B cell (primary cell): ENCODE measurements around the gene NMUR1. TPM values are rescaled to one million over a fixed set of nuclear protein-coding genes. Genes with fewer than 3 reads are reported as not detected.

ENCODE experiments used
- ATAC-seq: fragments of 200-7000 bp; cut with Tn5 transposase; one replicate; pipeline ENCODE4 v1.10.0; 2021; ENCODE audit warnings: low read depth, mild to moderate bottlenecking, moderate number of reproducible peaks, moderate library complexity
- CTCF ChIA-PET: fragments of 350-600 bp; sonication (Branson Sonifier 250); formaldehyde crosslinking; loops from one replicate; lab custom pipeline; 2021; ENCODE audit warnings: antibody characterized with exemption, inconsistent platforms; lab: Charles Lee
- POLR2A ChIA-PET: fragments of 350-600 bp; sonication (Branson Sonifier 250); formaldehyde crosslinking; loops from one replicate; lab custom pipeline; 2021; ENCODE audit warnings: antibody characterized with exemption; lab: Charles Lee
- DNase-seq: peaks from one replicate; pipeline ENCODE4 v3.0.0; 2013
- H2AFZ ChIP-seq: 2 replicates; pipeline ENCODE4 v1.6.1; 2012; ENCODE audit warnings: mild to moderate bottlenecking, low read depth, low read length; ENCODE audit not compliant: insufficient read depth, poor library complexity, severe bottlenecking
- H3K27ac ChIP-seq, 2 donors: 1 replicate in 1 of 2; 2 replicates in 1 of 2; pipeline ENCODE4 v1.5.1; 2012 to 2013; ENCODE audit warnings: low read length in 2 of 2, mild to moderate bottlenecking in 2 of 2, moderate library complexity in 1 of 2
- H3K27me3 ChIP-seq, 4 experiments: fragments of 200-600 bp in 1 of 4; sonication (generic) in 1 of 4; replicated peaks in 1 of 4; 1 replicate in 2 of 4; 2 replicates in 2 of 4; pipeline versions ENCODE4 v1.6.1 to v1.7.0; 2013 to 2016; ENCODE audit warnings: low read length in 3 of 4, mild to moderate bottlenecking in 2 of 4, mixed read lengths in 1 of 4, moderate library complexity in 1 of 4; ENCODE audit not compliant: insufficient read depth in 4 of 4, control insufficient read depth in 3 of 4; ENCODE audit errors: control extremely low read depth in 1 of 4
- H3K36me3 ChIP-seq, 2 experiments: replicated peaks in 1 of 2; 1 replicate in 1 of 2; 2 replicates in 1 of 2; pipeline versions ENCODE4 v1.6.1 to v1.7.1; 2013; ENCODE audit warnings: low read length in 1 of 2; ENCODE audit not compliant: insufficient read depth in 2 of 2, control insufficient read depth in 1 of 2; ENCODE audit errors: control extremely low read depth in 1 of 2, extremely low read depth in 1 of 2
- H3K4me1 ChIP-seq, 2 donors: fragments of 200-600 bp in 1 of 2; sonication (generic) in 1 of 2; 1 replicate in 1 of 2; 2 replicates in 1 of 2; pipeline versions ENCODE4 v1.5.1 to v1.6.1; 2013 to 2017; ENCODE audit warnings: low read length in 2 of 2; ENCODE audit not compliant: control insufficient read depth in 2 of 2, insufficient read depth in 2 of 2
- H3K4me2 ChIP-seq: replicated peaks from 2 replicates; pipeline ENCODE3; 2012; ENCODE audit warnings: mild to moderate bottlenecking, low read depth, low read length; ENCODE audit not compliant: poor library complexity, severe bottlenecking
- H3K4me3 ChIP-seq, 5 experiments: fragments of 200-600 bp in 1 of 5; sonication (generic) in 1 of 5; 1 replicate in 3 of 5; 2 replicates in 2 of 5; pipeline versions ENCODE4 v1.5.1 to v1.7.0; 2011 to 2016; ENCODE audit warnings: low read length in 4 of 5, mild to moderate bottlenecking in 4 of 5, low read depth in 2 of 5, control low read depth in 1 of 5, moderate library complexity in 1 of 5; ENCODE audit not compliant: insufficient read depth in 1 of 5; ENCODE audit errors: control extremely low read depth in 1 of 5, extremely low read depth in 1 of 5
- H3K79me2 ChIP-seq: fragments of 200-600 bp; sonication (generic); one replicate; pipeline ENCODE4 v1.6.0; 2016; ENCODE audit warnings: low read length; ENCODE audit not compliant: control insufficient read depth, insufficient read depth
- H3K9ac ChIP-seq: fragments of 200-600 bp; sonication (generic); 2 replicates; pipeline ENCODE4 v1.6.1; 2017; ENCODE audit warnings: mild to moderate bottlenecking, low read length, moderate library complexity
- H3K9me3 ChIP-seq, 3 donors: one replicate each; pipeline versions ENCODE4 v1.6.1 to v1.7.1; 2013; ENCODE audit warnings: low read length in 2 of 3; ENCODE audit not compliant: control insufficient read depth in 2 of 3, insufficient read depth in 1 of 3; ENCODE audit errors: control extremely low read depth in 1 of 3
- H4K20me1 ChIP-seq: 2 replicates; pipeline ENCODE4 v1.6.0; 2012; ENCODE audit warnings: mild to moderate bottlenecking, low read length; ENCODE audit not compliant: insufficient read depth, control insufficient read depth, poor library complexity, severe bottlenecking
- H3K27ac Mint-ChIP-seq: one replicate; pipeline ENCODE4 v1.8.0; 2021; ENCODE audit warnings: mixed read lengths
- H3K27me3 Mint-ChIP-seq: one replicate; pipeline ENCODE4 v1.8.0; 2021; ENCODE audit warnings: mixed read lengths
- H3K4me1 Mint-ChIP-seq: one replicate; pipeline ENCODE4 v1.8.0; 2021; ENCODE audit warnings: mixed read lengths
- H3K4me3 Mint-ChIP-seq: one replicate; pipeline ENCODE4 v1.8.0; 2021; ENCODE audit warnings: mixed read lengths
- H3K9me3 Mint-ChIP-seq: one replicate; pipeline ENCODE4 v1.8.0; 2022; ENCODE audit warnings: mixed read lengths; ENCODE audit not compliant: insufficient read depth
- CTCF ChIP-seq: fragments of 200-600 bp; IDR thresholded peaks from one replicate; pipeline ENCODE4 v1.8.0; 2022; ENCODE audit warnings: antibody characterized with exemption, mild to moderate bottlenecking
- EZH2 ChIP-seq: IDR thresholded peaks from 2 replicates; pipeline ENCODE4 v1.6.1; 2012; ENCODE audit warnings: borderline replicate concordance, low read depth, mild to moderate bottlenecking, moderate library complexity, low read length; ENCODE audit not compliant: insufficient read depth, poor library complexity, severe bottlenecking
- WGBS: methylation state at CpG from one replicate; pipeline ENCODE4 v1.1.5; 2013; ENCODE audit warnings: missing lambda C conversion rate; ENCODE audit not compliant: insufficient coverage; 5-methylcytosine and 5-hydroxymethylcytosine counted together
- intact Hi-C: fragments of 100-400 bp; cut with micrococcal nuclease; formaldehyde crosslinking; loops from one replicate; pipeline ENCODE4 v1.10.0; 2022
- polyA plus RNA-seq: library from polyadenylated mRNA; depleted of rRNA; stranded (reverse); fragments of >200 nt; gene quantifications from 2 replicates; pipeline ENCODE4 v1.2.3, GENCODE V29; 2012
- total RNA-seq, 2 donors: library from RNA; stranded (reverse); fragments of 120-200 nt in 1 of 2; gene quantifications; 1 replicate in 1 of 2; 2 replicates in 1 of 2; pipeline versions ENCODE4 v1.2.3 to v1.2.4, GENCODE V29; 2013 to 2022

Gene NMUR1
- total and polyA plus RNA-seq, 2 donors (not counting 1 experiment from before 2014, with no cell fraction given), result 0.09 to 0.10 TPM

GRCh38 chr2:231514225-231514950 is 15.9 kb downstream of the NMUR1 start:
- 2% methylated on average over 87 of the region's 87 CpGs for WGBS
- no peaks in the 10 kb centered on the region for H3K36me3 ChIP-seq
- H2AFZ ChIP-seq, result peak overlapping the region; percentile 93
- H3K9ac ChIP-seq, result peak overlapping the region; percentile 88
- no peaks in the 10 kb centered on the region for H3K9me3 ChIP-seq
- Mint-ChIP-seq H3K4me1 (peaks cover 16% of the 10 kb centered on the region), H3K4me3 (peak overlapping the region; percentile 94), H3K27me3 (no peaks in the 10 kb centered on the region), H3K9me3 (no peaks in the 10 kb centered on the region), H3K27ac (peak overlapping the region; percentile 98)
- no peak for TF ChIP-seq CTCF
- TF ChIP-seq EZH2, result no peak
- H3K4me1 ChIP-seq, result peaks cover 11 to 13% of the 10 kb centered on the region in 2 donors
- peak overlapping the region; percentile 94 for H3K4me2 ChIP-seq
- ChIA-PET POLR2A (interaction anchor here (0.6 to 1.9 kb wide), 6 partner anchors 31 to 267 kb away, joined by 3 to 7 read pairs (median 3); partner anchors contain the start of genes NCL and PDE6D), CTCF (interaction anchor here (0.9 to 1.3 kb wide), 3 partner anchors 50 to 200 kb away, joined by 4 to 7 read pairs (median 5); partner anchors contain the start of gene NCL)
- peak overlapping the region; percentile 92 to 93 for H3K27ac ChIP-seq
- ATAC-seq (peak; percentile 98), DNase-seq (peak; percentile 99)
- H3K79me2 ChIP-seq, result no peaks in the 10 kb centered on the region
- intact Hi-C loops, result loop anchor here (1.0 to 10.0 kb wide), 7 partner anchors 32 to 458 kb away; partner anchors contain the start of genes NCL, PDE6D and PSMD1
- no peaks in the 10 kb centered on the region for H4K20me1 ChIP-seq
- H3K4me3 ChIP-seq, result peak overlapping the region; percentile 62 to 83 (median 75)
- no peaks in the 10 kb centered on the region for H3K27me3 ChIP-seq
